Globus pallidus (tissue), 1 donor: ENCODE measurements around the gene NOS1AP.
"Not testable (repeated sequence)": the region's sequence is repeated elsewhere in the genome, so short reads cannot be mapped to it uniquely, and the experiment has no call there.

Experiments
- DNase-seq: peaks from one replicate; pipeline ENCODE4 v3.0.0-alpha.2; 2015; ENCODE audit warnings: low spot score

Gene NOS1AP

GRCh38 chr1:162069334-162070093 is at the start of gene NOS1AP:
Gene NOS1AP, plus strand, starts transcription at chr1:162069691. Its CDS starts 487 bp downstream, at chr1:162070178.
- peak; percentile 84 for DNase-seq

GRCh38 chr1:162020150-162020549 is 49.3 kb upstream of the NOS1AP start:
- no peak for DNase-seq

- no peak for DNase-seq
Observed at GRCh38 chr1:162021124-162021523, 48.4 kb upstream of the NOS1AP start.

GRCh38 chr1:162022626-162023025 is 46.9 kb upstream of the NOS1AP start:
- no peak for DNase-seq

GRCh38 chr1:162023181-162023546 is 46.3 kb upstream of the NOS1AP start:
- no peak for DNase-seq

GRCh38 chr1:162023547-162024501 is 45.7 kb upstream of the NOS1AP start, which contains the start of gene OLFML2B:
Gene OLFML2B, minus strand, starts transcription at chr1:162023869. Its CDS starts 439 bp downstream, at chr1:162023430.
- peak; percentile 58 for DNase-seq

- DNase-seq, result no peak
Observed at GRCh38 chr1:162025541-162025940, 44.0 kb upstream of the NOS1AP start.

GRCh38 chr1:162026881-162027280 is 42.6 kb upstream of the NOS1AP start:
- DNase-seq, result no peak

GRCh38 chr1:162028726-162029125 is 40.8 kb upstream of the NOS1AP start:
- DNase-seq, result peak; percentile 66

GRCh38 chr1:162029157-162029556 is 40.3 kb upstream of the NOS1AP start:
- no peak for DNase-seq

GRCh38 chr1:162030759-162031280 is 38.7 kb upstream of the NOS1AP start:
- no peak for DNase-seq

GRCh38 chr1:162033428-162033827 is 36.1 kb upstream of the NOS1AP start:
- DNase-seq, result peak; percentile 72

GRCh38 chr1:162035241-162035640 is 34.2 kb upstream of the NOS1AP start:
- DNase-seq, result no peak

- DNase-seq, result no peak
Observed at GRCh38 chr1:162036163-162036562, 33.3 kb upstream of the NOS1AP start.

GRCh38 chr1:162038624-162039023 is 30.9 kb upstream of the NOS1AP start:
- DNase-seq, result no peak

GRCh38 chr1:162040001-162040400 is 29.5 kb upstream of the NOS1AP start:
- DNase-seq, result no peak

- no peak for DNase-seq
Observed at GRCh38 chr1:162040657-162041056, 28.8 kb upstream of the NOS1AP start.

GRCh38 chr1:162042361-162042760 is 27.1 kb upstream of the NOS1AP start:
- DNase-seq, result no peak

- DNase-seq, result no peak
Observed at GRCh38 chr1:162046921-162047320, 22.6 kb upstream of the NOS1AP start.

- DNase-seq, result not testable (repeated sequence)
Observed at GRCh38 chr1:162053949-162054348, 15.5 kb upstream of the NOS1AP start.

- no peak for DNase-seq
Observed at GRCh38 chr1:162055062-162055461, 14.4 kb upstream of the NOS1AP start.

GRCh38 chr1:162056043-162056442 is 13.4 kb upstream of the NOS1AP start:
- DNase-seq, result peak; percentile 77

GRCh38 chr1:162056579-162056978 is 12.9 kb upstream of the NOS1AP start:
- no peak for DNase-seq
